ENCODE measurements around the gene TRMT11. TPM values are rescaled to one million over a fixed set of nuclear protein-coding genes. Genes with fewer than 3 reads are reported as not detected.

TRMT11 gene
- polyA plus RNA-seq, 1 donor (not counting 4 experiments of a cell fraction or from before 2014, with no cell fraction given), result 23.0 TPM

DNA sequence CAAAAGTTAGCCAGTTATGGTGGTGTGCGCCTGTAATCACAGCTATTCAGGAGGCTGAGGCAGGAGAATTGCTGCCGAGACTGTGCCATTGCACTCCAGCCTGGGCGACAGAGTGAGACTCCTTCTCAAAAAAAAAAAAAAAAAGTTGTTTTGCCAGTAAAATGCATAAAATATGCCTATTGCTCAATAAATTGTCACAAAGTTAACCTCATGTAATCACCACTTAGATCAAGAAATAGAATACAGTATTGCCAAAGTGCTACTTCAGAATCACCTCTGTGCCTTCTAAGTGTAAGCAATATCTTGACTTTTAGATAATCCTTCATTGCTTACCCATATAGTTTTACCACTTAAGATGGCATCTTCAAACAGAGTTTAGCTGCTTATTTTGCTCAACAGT lies 80.7 kb downstream of the TRMT11 start:
- Histone ChIP-seq H3K27me3 (ENCODE audit: control insufficient read depth, extremely low read depth, insufficient read depth, low read length) (no peaks in the 10 kb centered on the region), H3K4me3 (ENCODE audit: control insufficient read depth in 2 of 3, extremely low read depth in 1 of 3, insufficient read depth in 2 of 3, low read depth in 1 of 3, low read length in 3 of 3) (no peak overlapping the region), H3K27ac (ENCODE audit: control insufficient read depth, insufficient read depth, low read length) (no peak overlapping the region), H3K9me3 (ENCODE audit: control insufficient read depth, low read depth, low read length) (no peaks in the 10 kb centered on the region), H4K20me1 (ENCODE audit: control insufficient read depth, extremely low read depth, insufficient read depth, low read length) (no peaks in the 10 kb centered on the region), H2AFZ (ENCODE audit: control insufficient read depth, low read length) (no peak overlapping the region), H3K79me2 (ENCODE audit: control insufficient read depth, insufficient read depth, low read length) (no peaks in the 10 kb centered on the region), H3K36me3 (ENCODE audit: control insufficient read depth in 2 of 2, extremely low read depth in 1 of 2, insufficient read depth in 2 of 2, low read length in 2 of 2) (no peaks in the 10 kb centered on the region), H3K9ac (ENCODE audit: control insufficient read depth, extremely low read depth, insufficient read depth, low read length) (no peak overlapping the region), H3K4me1 (ENCODE audit: control insufficient read depth, extremely low read depth, insufficient read depth, low read length) (no peaks in the 10 kb centered on the region), H3K4me2 (ENCODE audit: control insufficient read depth, extremely low read depth, insufficient read depth, low read depth, low read length) (no peak overlapping the region), H3K9me1 (ENCODE audit: control insufficient read depth, extremely low read depth, insufficient read depth, low read length) (no peaks in the 10 kb centered on the region)
- TF ChIP-seq, protein P1, sequence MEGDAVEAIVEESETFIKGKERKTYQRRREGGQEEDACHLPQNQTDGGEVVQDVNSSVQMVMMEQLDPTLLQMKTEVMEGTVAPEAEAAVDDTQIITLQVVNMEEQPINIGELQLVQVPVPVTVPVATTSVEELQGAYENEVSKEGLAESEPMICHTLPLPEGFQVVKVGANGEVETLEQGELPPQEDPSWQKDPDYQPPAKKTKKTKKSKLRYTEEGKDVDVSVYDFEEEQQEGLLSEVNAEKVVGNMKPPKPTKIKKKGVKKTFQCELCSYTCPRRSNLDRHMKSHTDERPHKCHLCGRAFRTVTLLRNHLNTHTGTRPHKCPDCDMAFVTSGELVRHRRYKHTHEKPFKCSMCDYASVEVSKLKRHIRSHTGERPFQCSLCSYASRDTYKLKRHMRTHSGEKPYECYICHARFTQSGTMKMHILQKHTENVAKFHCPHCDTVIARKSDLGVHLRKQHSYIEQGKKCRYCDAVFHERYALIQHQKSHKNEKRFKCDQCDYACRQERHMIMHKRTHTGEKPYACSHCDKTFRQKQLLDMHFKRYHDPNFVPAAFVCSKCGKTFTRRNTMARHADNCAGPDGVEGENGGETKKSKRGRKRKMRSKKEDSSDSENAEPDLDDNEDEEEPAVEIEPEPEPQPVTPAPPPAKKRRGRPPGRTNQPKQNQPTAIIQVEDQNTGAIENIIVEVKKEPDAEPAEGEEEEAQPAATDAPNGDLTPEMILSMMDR (optimal IDR thresholded peaks at IDR 0.05 in 1 of 3, IDR thresholded peaks at IDR 0.05 in 1 of 3, conservative IDR thresholded peaks at IDR 0.05 in 1 of 3; ENCODE audit: extremely low read depth in 1 of 3, insufficient read depth in 2 of 3, low read length in 3 of 3), result no peak
- TF ChIP-seq EZH2 (IDR thresholded peaks at IDR 0.05; ENCODE audit: low read length), result no peak
- dilution Hi-C loops (cut with MboI; ENCODE audit: extremely low pct_ligation_motif_present, low sequenced_read_pairs), result no loop called here
- DNase-seq (ENCODE audit: low read depth, low spot score) (no peak), FAIRE-seq (no peak)

DNA sequence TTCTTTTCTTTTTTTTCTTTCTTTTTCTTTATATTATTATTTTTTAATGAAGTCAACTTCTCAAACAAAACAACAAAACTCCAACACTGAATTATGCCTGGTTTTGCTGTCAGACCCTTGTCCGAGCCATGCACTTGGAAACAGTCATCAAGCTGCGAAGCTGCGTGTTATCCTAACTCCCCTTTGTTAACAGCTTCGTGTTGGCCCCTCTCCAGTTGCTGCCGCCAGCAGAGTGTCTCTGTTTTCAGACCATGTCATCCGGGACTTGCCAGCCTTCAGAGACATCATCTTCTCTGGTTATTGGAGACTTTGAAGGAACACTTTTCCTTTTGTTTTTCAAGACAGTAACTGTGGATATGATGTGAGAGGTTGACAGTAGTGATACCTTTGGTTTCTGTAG lies 83.1 kb downstream of the TRMT11 start:
- no peak overlapping the region for H3K4me3 ChIP-seq (ENCODE audit: control insufficient read depth in 2 of 3, extremely low read depth in 1 of 3, insufficient read depth in 2 of 3, low read depth in 1 of 3, low read length in 3 of 3)
- no peaks in the 10 kb centered on the region for H4K20me1 ChIP-seq (ENCODE audit: control insufficient read depth, extremely low read depth, insufficient read depth, low read length)
- no peaks in the 10 kb centered on the region for H3K9me3 ChIP-seq (ENCODE audit: control insufficient read depth, low read depth, low read length)
- no peak overlapping the region for H3K4me2 ChIP-seq (ENCODE audit: control insufficient read depth, extremely low read depth, insufficient read depth, low read depth, low read length)
- TF ChIP-seq, protein P1 (optimal IDR thresholded peaks at IDR 0.05 in 1 of 3, IDR thresholded peaks at IDR 0.05 in 1 of 3, conservative IDR thresholded peaks at IDR 0.05 in 1 of 3; ENCODE audit: extremely low read depth in 1 of 3, insufficient read depth in 2 of 3, low read length in 3 of 3), result no peak
- TF ChIP-seq EZH2 (IDR thresholded peaks at IDR 0.05; ENCODE audit: low read length), result no peak
- no peak overlapping the region for H3K27ac ChIP-seq (ENCODE audit: control insufficient read depth, insufficient read depth, low read length)
- no peaks in the 10 kb centered on the region for H3K4me1 ChIP-seq (ENCODE audit: control insufficient read depth, extremely low read depth, insufficient read depth, low read length)
- no peaks in the 10 kb centered on the region for H3K36me3 ChIP-seq (ENCODE audit: control insufficient read depth in 2 of 2, extremely low read depth in 1 of 2, insufficient read depth in 2 of 2, low read length in 2 of 2)
- no peak overlapping the region for H3K9ac ChIP-seq (ENCODE audit: control insufficient read depth, extremely low read depth, insufficient read depth, low read length)
- dilution Hi-C loops (cut with MboI; ENCODE audit: extremely low pct_ligation_motif_present, low sequenced_read_pairs), result no loop called here
- FAIRE-seq (no peak), DNase-seq (ENCODE audit: low read depth, low spot score) (no peak)
- H2AFZ ChIP-seq (ENCODE audit: control insufficient read depth, low read length), result no peak overlapping the region
- no peaks in the 10 kb centered on the region for H3K79me2 ChIP-seq (ENCODE audit: control insufficient read depth, insufficient read depth, low read length)
- H3K27me3 ChIP-seq (ENCODE audit: control insufficient read depth, extremely low read depth, insufficient read depth, low read length), result no peaks in the 10 kb centered on the region
- no peaks in the 10 kb centered on the region for H3K9me1 ChIP-seq (ENCODE audit: control insufficient read depth, extremely low read depth, insufficient read depth, low read length)
